Suppressor macrophage treated with lipopolysaccharide for 4 hours (primary cell): ENCODE data around the gene SGCD.

ENCODE experiments used
- DNase-seq: peaks from one replicate; pipeline ENCODE4 v3.0.0-alpha.2; 2020

SGCD gene

GRCh38 chr5:156523607-156524006 lies 196.6 kb downstream of the SGCD start:
- DNase-seq, result no peak

GRCh38 chr5:156526081-156526925 lies 199.3 kb downstream of the SGCD start:
- DNase-seq, result no peak

GRCh38 chr5:156527611-156528010 lies 200.6 kb downstream of the SGCD start:
- no peak for DNase-seq

GRCh38 chr5:156528673-156529072 lies 201.7 kb downstream of the SGCD start:
- no peak for DNase-seq

- no peak for DNase-seq
These were observed 202.9 kb downstream of the SGCD start for GRCh38 chr5:156529892-156530291.

GRCh38 chr5:156531199-156531598 lies 204.2 kb downstream of the SGCD start:
- no peak for DNase-seq

- DNase-seq, result no peak
These were observed 206.0 kb downstream of the SGCD start for GRCh38 chr5:156532921-156533320.

GRCh38 chr5:156534085-156534484 lies 207.1 kb downstream of the SGCD start:
- DNase-seq, result no peak

GRCh38 chr5:156534906-156535485 lies 208.0 kb downstream of the SGCD start:
- no peak for DNase-seq

GRCh38 chr5:156540491-156540890 lies 213.5 kb downstream of the SGCD start:
- no peak for DNase-seq

GRCh38 chr5:156541582-156541981 lies 214.6 kb downstream of the SGCD start:
- no peak for DNase-seq

- DNase-seq, result no peak
These were observed 216.6 kb downstream of the SGCD start for GRCh38 chr5:156543348-156544145.

- no peak for DNase-seq
These were observed 225.9 kb downstream of the SGCD start for GRCh38 chr5:156552855-156553358.

GRCh38 chr5:156556666-156557406 lies 229.9 kb downstream of the SGCD start:
- DNase-seq, result no peak

GRCh38 chr5:156560002-156560401 lies 233.0 kb downstream of the SGCD start:
- DNase-seq, result no peak

GRCh38 chr5:156561651-156562050 lies 234.7 kb downstream of the SGCD start:
- DNase-seq, result no peak

- DNase-seq, result no peak
These were observed 243.7 kb downstream of the SGCD start for GRCh38 chr5:156570615-156571014.

- no peak for DNase-seq
These were observed 254.8 kb downstream of the SGCD start for GRCh38 chr5:156581725-156582124.

- no peak for DNase-seq
These were observed 255.2 kb downstream of the SGCD start for GRCh38 chr5:156582193-156582598.

GRCh38 chr5:156584871-156585270 lies 257.9 kb downstream of the SGCD start:
- DNase-seq, result no peak

GRCh38 chr5:156585999-156586398 lies 259.0 kb downstream of the SGCD start:
- DNase-seq, result no peak

- DNase-seq, result no peak
These were observed 260.0 kb downstream of the SGCD start for GRCh38 chr5:156587012-156587411.

- DNase-seq, result no peak
These were observed 261.3 kb downstream of the SGCD start for GRCh38 chr5:156588306-156588705.
